ENCODE measurements around the gene CDH4.
"Not testable (repeated sequence)": the region's sequence is repeated elsewhere in the genome, so short reads cannot be mapped to it uniquely, and the experiment has no call there.

CDH4 gene

GRCh38 chr20:61978491-61978890, 726.4 kb downstream of the CDH4 start:
- DNase-seq (ENCODE audit: low read depth in 2 of 2) = no peak

DNA sequence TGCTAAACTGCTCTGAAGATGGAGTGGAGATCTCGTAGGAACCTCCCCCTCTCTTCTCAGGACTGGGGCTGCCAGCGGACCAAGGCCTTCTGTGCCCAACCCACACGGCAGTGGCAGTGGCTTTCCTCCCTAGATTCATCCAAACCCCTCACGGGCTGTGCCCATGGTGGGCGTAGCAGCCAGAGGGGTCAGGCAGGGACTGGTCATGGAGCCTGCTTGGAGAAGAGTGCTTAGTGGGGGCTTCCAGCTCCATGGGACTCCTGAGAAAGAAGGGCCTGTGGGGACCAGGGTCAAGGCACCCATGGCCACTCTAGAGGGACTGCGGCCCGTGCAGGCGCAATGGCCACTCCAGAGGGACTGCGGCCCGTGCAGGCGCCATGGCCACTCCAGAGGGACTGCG, 727.0 kb downstream of the CDH4 start:
- DNase-seq (ENCODE audit: low read depth in 2 of 2) = no peak

- no peak for DNase-seq (ENCODE audit: low read depth in 2 of 2)
These were observed 727.9 kb downstream of the CDH4 start for GRCh38 chr20:61979701-61980635.

DNA sequence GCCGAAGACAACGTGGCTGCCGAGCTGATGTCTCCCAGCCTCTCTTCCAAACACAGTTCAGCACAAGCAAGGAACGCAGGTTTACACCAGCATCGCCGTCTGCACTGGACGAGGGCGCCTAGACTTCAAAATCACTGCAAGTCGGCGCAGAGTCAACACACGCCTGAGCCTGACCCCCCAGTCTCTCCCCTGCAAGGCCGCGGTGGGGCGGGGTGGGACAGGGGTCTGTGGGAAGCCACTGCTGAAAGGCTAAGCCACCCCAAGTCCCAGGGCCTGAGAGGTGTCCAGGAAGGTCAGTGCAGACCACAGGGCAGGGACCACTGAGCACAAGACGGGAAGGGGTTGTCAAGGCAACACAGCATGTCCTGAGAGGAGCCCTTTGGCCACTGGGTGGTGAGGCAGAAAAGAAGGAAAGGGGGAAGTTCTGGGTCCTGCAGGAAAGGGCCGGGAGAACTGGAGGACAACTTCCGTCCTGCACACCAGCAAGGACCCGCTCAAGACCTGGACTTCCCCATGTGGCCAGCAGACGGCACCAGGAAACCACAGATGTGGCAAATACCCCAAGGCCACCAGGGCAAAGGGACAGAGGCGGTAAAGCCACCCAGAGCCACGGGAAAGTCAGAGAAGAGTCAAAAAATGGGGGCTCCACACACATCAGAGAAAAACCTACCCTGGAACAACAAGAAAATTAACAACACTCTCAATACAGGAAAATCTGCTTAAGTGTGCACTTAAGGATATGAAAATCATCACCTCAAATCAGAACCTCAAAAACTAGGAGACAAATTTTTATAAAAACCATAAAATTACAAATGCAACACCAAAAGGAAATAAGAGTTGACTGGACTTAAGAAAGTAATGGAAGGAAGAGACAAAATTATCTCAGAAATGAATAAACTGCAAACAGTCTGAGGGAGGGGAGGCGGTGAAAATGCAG, 728.9 kb downstream of the CDH4 start:
- DNase-seq (ENCODE audit: low read depth in 2 of 2) = no peak

DNA sequence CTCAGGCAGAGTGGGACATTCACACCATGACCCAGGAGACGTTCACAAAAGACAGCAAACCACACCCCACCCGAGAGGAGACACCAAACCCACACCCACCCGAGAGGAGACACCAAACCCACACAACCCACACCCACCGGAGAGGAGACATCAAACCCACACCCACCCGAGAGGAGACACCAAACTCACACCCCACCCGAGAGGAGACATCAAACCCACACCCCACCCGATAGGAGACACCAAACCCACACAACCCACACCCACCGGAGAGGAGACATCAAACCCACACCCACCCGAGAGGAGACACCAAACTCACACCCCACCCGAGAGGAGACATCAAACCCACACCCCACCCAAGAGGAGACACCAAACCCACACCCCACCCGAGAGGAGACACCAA, 729.6 kb downstream of the CDH4 start:
- not testable (repeated sequence) for DNase-seq (ENCODE audit: low read depth in 2 of 2)

DNA sequence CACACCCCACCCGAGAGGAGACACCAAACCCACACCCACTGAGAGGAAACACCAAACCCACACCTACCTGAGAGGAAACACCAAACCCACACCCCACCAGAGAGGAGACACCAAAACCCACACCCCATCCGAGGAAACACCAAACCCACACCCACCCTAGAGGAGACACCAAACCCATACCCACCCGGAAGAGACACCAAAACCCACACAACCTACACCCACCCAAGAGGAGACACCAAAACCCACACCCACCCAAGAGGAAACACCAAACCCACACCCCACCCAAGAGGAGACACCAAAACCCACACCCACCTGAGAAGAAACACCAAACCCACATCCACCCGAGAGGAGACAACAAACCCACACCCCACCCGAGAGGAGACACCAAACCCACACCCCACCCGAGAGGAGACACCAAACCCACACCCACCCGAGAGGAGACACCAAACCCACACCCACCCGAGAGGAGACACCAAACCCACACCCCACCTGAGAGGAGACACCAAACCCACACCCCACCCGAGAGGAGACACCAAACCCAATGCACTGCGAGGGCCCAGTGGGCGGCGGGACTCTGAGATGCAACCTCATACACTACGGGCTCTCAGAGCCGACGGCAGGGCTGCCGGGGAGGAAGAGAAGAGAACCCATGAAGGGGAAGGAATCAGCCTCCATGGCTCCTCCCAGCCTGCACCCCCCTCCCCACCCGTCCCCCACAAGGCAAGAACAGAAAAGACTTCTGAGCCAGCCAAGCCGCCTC, 730.3 kb downstream of the CDH4 start:
- DNase-seq (ENCODE audit: low read depth in 2 of 2) = no peak

- no peak for DNase-seq (ENCODE audit: low read depth in 2 of 2)
These were observed 730.9 kb downstream of the CDH4 start for GRCh38 chr20:61982951-61983315.

DNA sequence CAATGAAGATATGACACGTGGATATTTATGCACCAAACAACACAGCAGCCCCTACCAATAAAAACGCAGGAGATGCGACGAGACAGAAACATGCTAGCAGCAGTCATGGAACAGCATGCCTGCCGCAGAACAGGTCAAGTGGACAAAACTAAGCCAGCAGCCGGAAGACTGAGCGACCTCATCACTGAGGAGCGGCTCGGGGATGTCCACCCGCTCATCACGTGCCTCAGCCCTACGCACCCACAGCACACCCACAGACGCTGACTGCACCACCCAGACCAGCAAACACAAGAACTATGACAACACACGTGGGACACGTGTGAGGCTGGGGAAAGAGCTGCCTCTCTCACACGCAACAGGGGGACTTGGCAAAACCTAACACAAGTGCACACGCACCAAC, 731.9 kb downstream of the CDH4 start:
- DNase-seq (ENCODE audit: low read depth in 2 of 2) = no peak

- not testable (repeated sequence) for DNase-seq (ENCODE audit: low read depth in 2 of 2)
These were observed 732.4 kb downstream of the CDH4 start for GRCh38 chr20:61984431-61984830.

GRCh38 chr20:61985096-61985495, 733.0 kb downstream of the CDH4 start:
- DNase-seq (ENCODE audit: low read depth in 2 of 2) = no peak

DNA sequence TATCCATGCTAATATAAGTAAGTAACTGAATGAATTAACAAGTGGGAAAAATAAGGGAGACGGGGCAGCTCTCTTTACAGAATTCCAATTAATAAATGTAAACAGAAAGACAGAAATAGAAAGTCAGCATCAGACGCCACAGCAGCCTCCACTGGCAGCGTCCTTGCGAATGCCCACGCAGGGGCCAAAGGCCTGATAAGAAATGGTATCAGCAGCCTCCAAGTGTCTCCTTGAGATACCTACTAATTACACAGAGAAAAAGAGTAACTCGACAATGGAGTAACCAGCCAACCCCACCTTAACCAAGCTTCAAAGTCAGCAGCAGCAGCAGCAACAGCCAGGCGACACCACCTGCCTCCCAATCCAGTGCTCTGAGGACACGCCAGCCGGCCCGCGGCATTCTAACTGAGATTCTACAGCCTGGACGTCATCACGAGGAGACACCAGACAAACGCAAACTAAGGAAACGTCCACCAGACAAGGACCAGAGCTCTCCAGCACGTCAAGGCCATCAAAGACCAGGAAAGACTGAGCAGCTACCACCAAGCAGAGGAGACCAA, 734.8 kb downstream of the CDH4 start:
- DNase-seq (ENCODE audit: low read depth in 2 of 2) = no peak

GRCh38 chr20:61988665-61989064, 736.6 kb downstream of the CDH4 start:
- DNase-seq (ENCODE audit: low read depth in 2 of 2) = no peak

DNA sequence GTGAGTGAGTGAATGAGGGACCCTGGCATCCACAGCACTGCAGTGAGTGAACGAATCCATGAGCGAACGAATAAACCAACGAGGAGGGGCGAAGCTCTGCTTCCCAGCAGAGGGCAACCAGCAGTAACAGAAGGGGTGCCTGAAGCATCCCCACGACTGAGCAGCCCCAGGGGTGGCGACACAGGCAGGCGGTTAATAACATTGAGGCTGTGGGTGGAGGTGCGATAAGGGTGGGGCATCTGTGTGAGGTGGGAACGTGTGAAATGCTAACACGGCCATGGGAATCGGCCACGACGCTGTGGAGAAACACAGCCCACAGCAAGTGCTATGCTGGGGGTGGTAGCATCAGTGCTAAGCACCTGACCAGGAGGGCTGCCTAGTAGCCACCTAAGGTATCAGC, 737.7 kb downstream of the CDH4 start:
- no peak for DNase-seq (ENCODE audit: low read depth in 2 of 2)
